WTC11 (cell line): ENCODE results near the gene AKR1D1. TPM values are rescaled to one million over a fixed set of nuclear protein-coding genes. Genes with fewer than 3 reads are reported as not detected.

Source experiments
- ATAC-seq: fragments of 200-7000 bp; cut with Tn5 transposase; 2 replicates; pipeline ENCODE4 v1.10.0; 2021; ENCODE audit warnings: mild to moderate bottlenecking, moderate library complexity
- CTCF ChIA-PET: fragments of 300-600 bp; sonication (Branson Sonifier 250); formaldehyde crosslinking; loops from one replicate; lab custom pipeline; 2021; ENCODE audit warnings: antibody characterized with exemption; lab: Charles Lee
- POLR2A ChIA-PET: fragments of 350-600 bp; sonication (Branson Sonifier 250); formaldehyde crosslinking; loops from one replicate; lab custom pipeline; 2021; ENCODE audit warnings: antibody characterized with exemption; lab: Charles Lee
- DNase-seq: peaks from one replicate; pipeline ENCODE4 v3.0.0; 2021; ENCODE audit warnings: low spot score
- H3K27ac Mint-ChIP-seq: 2 replicates; pipeline ENCODE4 v1.8.0; 2021; ENCODE audit warnings: mixed read lengths
- H3K27me3 Mint-ChIP-seq: 2 replicates; pipeline ENCODE4 v1.8.0; 2021; ENCODE audit warnings: low read depth, mild to moderate bottlenecking, moderate library complexity, mixed read lengths
- H3K36me3 Mint-ChIP-seq: 2 replicates; pipeline ENCODE4 v1.8.0; 2021; ENCODE audit warnings: mixed read lengths
- H3K4me1 Mint-ChIP-seq: 2 replicates; pipeline ENCODE4 v1.8.0; 2022; ENCODE audit warnings: mixed read lengths
- H3K4me3 Mint-ChIP-seq: 2 replicates; pipeline ENCODE4 v1.8.0; 2021; ENCODE audit warnings: mild to moderate bottlenecking, moderate library complexity, mixed read lengths
- H3K9me3 Mint-ChIP-seq: 2 replicates; pipeline ENCODE4 v1.8.0; 2021; ENCODE audit warnings: mixed read lengths
- ATF1 ChIP-seq: sonication (generic); formaldehyde crosslinking; IDR thresholded peaks from 2 replicates; pipeline ENCODE4 v1.8.1; 2023; ENCODE audit warnings: mild to moderate bottlenecking, moderate library complexity, missing genetic modification reagents
- CDX4 ChIP-seq: fragments of 250-450 bp; sonication (Bioruptor Pico); IDR thresholded peaks from 2 replicates; pipeline ENCODE4 v1.9.0; 2021; ENCODE audit warnings: moderate library complexity, mild to moderate bottlenecking, inconsistent platforms, borderline replicate concordance
- FOXK1 ChIP-seq: sonication (generic); formaldehyde crosslinking; IDR thresholded peaks from 2 replicates; pipeline ENCODE4 v1.8.0; 2022; ENCODE audit warnings: mild to moderate bottlenecking, moderate library complexity, missing genetic modification reagents
- MXD4 ChIP-seq: fragments of 250-450 bp; sonication (Bioruptor Pico); IDR thresholded peaks from 2 replicates; pipeline ENCODE4 v1.8.0; 2021; ENCODE audit warnings: mild to moderate bottlenecking, moderate library complexity, borderline replicate concordance
- PRDM15 ChIP-seq: sonication (generic); formaldehyde crosslinking; IDR thresholded peaks from 2 replicates; pipeline ENCODE4 v1.8.0; 2022; ENCODE audit warnings: missing genetic modification reagents
- SP1 ChIP-seq: sonication (generic); formaldehyde crosslinking; conservative IDR thresholded peaks from 2 replicates; pipeline ENCODE4 v1.8.1; 2022; ENCODE audit warnings: missing genetic modification reagents
- USF1 ChIP-seq: sonication (generic); formaldehyde crosslinking; IDR thresholded peaks from 2 replicates; pipeline ENCODE4 v1.8.0; 2022; ENCODE audit warnings: mild to moderate bottlenecking, missing genetic modification reagents
- ZMAT4 ChIP-seq: fragments of 250-450 bp; sonication (Bioruptor Pico); IDR thresholded peaks from 2 replicates; pipeline ENCODE4 v1.9.0; 2021; ENCODE audit warnings: mild to moderate bottlenecking
- ZNF263 ChIP-seq: sonication (generic); formaldehyde crosslinking; IDR thresholded peaks from 2 replicates; pipeline ENCODE4 v1.8.1; 2022; ENCODE audit warnings: low read depth, mild to moderate bottlenecking, moderate library complexity, missing genetic modification reagents
- ZNF281 ChIP-seq: sonication (generic); formaldehyde crosslinking; IDR thresholded peaks from 2 replicates; pipeline ENCODE4 v1.8.0; 2023; ENCODE audit warnings: mild to moderate bottlenecking, missing genetic modification reagents
- total RNA-seq: library from RNA; stranded (reverse); gene quantifications from 3 replicates; pipeline ENCODE4 v1.2.3, GENCODE V29; 2021

AKR1D1 gene
- total RNA-seq, 1 experiment from 2014 or later = 0.24 TPM

- H3K4me3 Mint-ChIP-seq = no peak overlapping the region
- no peak for TF ChIP-seq ATF1 (CRISPR knock-in tag)
- TF ChIP-seq FOXK1 = no peak
- TF ChIP-seq USF1 (CRISPR knock-in tag) = no peak
- CTCF ChIA-PET = no interaction called here
- peaks cover 33% of the 10 kb centered on the region for H3K36me3 Mint-ChIP-seq
- ATAC-seq (no peak), DNase-seq (no peak)
- peaks cover 42% of the 10 kb centered on the region for H3K9me3 Mint-ChIP-seq
- peaks cover 70% of the 10 kb centered on the region for H3K4me1 Mint-ChIP-seq
- H3K27me3 Mint-ChIP-seq = 0 out of 2 replicates have a peak, but pooled peaks cover under 1% of the 10 kb centered on the region
- no peak overlapping the region for H3K27ac Mint-ChIP-seq
- POLR2A ChIA-PET = no interaction called here
Observed at GRCh38 chr7:138029941-138030340, 46.3 kb upstream of the AKR1D1 start.

GRCh38 chr7:138030679-138031351 is 45.4 kb upstream of the AKR1D1 start:
- Mint-ChIP-seq H3K27me3 (peaks cover 3% of the 10 kb centered on the region; the same call in 1 of the 2 replicates), H3K4me1 (peaks cover 70% of the 10 kb centered on the region)
- POLR2A ChIA-PET = no interaction called here
- ATAC-seq (no peak), DNase-seq (no peak)
- no peak for TF ChIP-seq CDX4 (CRISPR knock-in tag)
- TF ChIP-seq, all 79 proteins: peak for 0
- Mint-ChIP-seq H3K36me3 (peaks cover 28% of the 10 kb centered on the region), H3K9me3 (peaks cover 38% of the 10 kb centered on the region), H3K4me3 (no peak overlapping the region), H3K27ac (no peak overlapping the region)
- CTCF ChIA-PET = no interaction called here

- H3K9me3 Mint-ChIP-seq = peaks cover 39% of the 10 kb centered on the region
Observed at GRCh38 chr7:138032186-138032585, 44.1 kb upstream of the AKR1D1 start.

GRCh38 chr7:138032770-138033169 is 43.5 kb upstream of the AKR1D1 start:
- CTCF ChIA-PET = interaction anchor here (0.8 to 1.3 kb wide), 2 partner anchors 24 to 31 kb away, joined by 3 read pairs; partner anchors contain the start of gene CREB3L2
- peaks cover 51% of the 10 kb centered on the region for H3K4me1 Mint-ChIP-seq
- no peak for DNase-seq
- TF ChIP-seq ZMAT4 (no peak), ZNF281 (no peak), PRDM15 (CRISPR knock-in tag) (no peak)
- H3K27me3 Mint-ChIP-seq = peaks cover 3% of the 10 kb centered on the region; the same call in 1 of the 2 replicates
- peak; percentile 43; the same call in 1 of the 2 replicates for ATAC-seq
- H3K4me3 Mint-ChIP-seq = no peak overlapping the region
- POLR2A ChIA-PET = no interaction called here
- no peak overlapping the region for H3K27ac Mint-ChIP-seq
- peaks cover 32% of the 10 kb centered on the region for H3K36me3 Mint-ChIP-seq
- H3K9me3 Mint-ChIP-seq = peaks cover 42% of the 10 kb centered on the region

More at GRCh38 chr7:138032186-138032585, 44.1 kb upstream of the AKR1D1 start:
- CTCF ChIA-PET = interaction anchor here (0.8 to 1.3 kb wide), 2 partner anchors 23 to 30 kb away, joined by 3 read pairs; partner anchors contain the start of gene CREB3L2
- H3K27ac Mint-ChIP-seq = no peak overlapping the region; the same call in 1 of the 2 replicates
- no peak for TF ChIP-seq MXD4 (CRISPR knock-in tag)
- TF ChIP-seq ZNF263 (CRISPR knock-in tag) = no peak
- TF ChIP-seq SP1 (CRISPR knock-in tag) = no peak
- TF ChIP-seq, all 79 proteins: peak for 0
- POLR2A ChIA-PET = no interaction called here
- no peak for ATAC-seq
- peaks cover 3% of the 10 kb centered on the region; the same call in 1 of the 2 replicates for H3K27me3 Mint-ChIP-seq
- DNase-seq = no peak
- H3K36me3 Mint-ChIP-seq = peaks cover 29% of the 10 kb centered on the region
- no peak overlapping the region for H3K4me3 Mint-ChIP-seq
- H3K4me1 Mint-ChIP-seq = peaks cover 57% of the 10 kb centered on the region
